CD4-positive, alpha-beta T cell treated with Interleukin-15 for 4 hours (primary cell): ENCODE data around the gene PARD3B.
"Not testable (repeated sequence)": the region's sequence is repeated elsewhere in the genome, so short reads cannot be mapped to it uniquely, and the experiment has no call there.

ENCODE experiments used
- DNase-seq: peaks from one replicate; pipeline ENCODE4 v3.0.0-alpha.2; 2020; ENCODE audit warnings: low spot score

Gene PARD3B

GRCh38 chr2:205197468-205198139, 652.3 kb downstream of the PARD3B start:
- no peak for DNase-seq

- no peak for DNase-seq
Observed at GRCh38 chr2:205198140-205198525, 652.9 kb downstream of the PARD3B start.

GRCh38 chr2:205199165-205199850, 654.0 kb downstream of the PARD3B start:
- no peak for DNase-seq

- DNase-seq = no peak
Observed at GRCh38 chr2:205210494-205210893, 665.2 kb downstream of the PARD3B start.

- no peak for DNase-seq
Observed at GRCh38 chr2:205212357-205212756, 667.1 kb downstream of the PARD3B start.

- DNase-seq = no peak
Observed at GRCh38 chr2:205216092-205216491, 670.8 kb downstream of the PARD3B start.

- DNase-seq = no peak
Observed at GRCh38 chr2:205216580-205216979, 671.3 kb downstream of the PARD3B start.

GRCh38 chr2:205217004-205217403, 671.7 kb downstream of the PARD3B start:
- DNase-seq = no peak

GRCh38 chr2:205218056-205218455, 672.8 kb downstream of the PARD3B start:
- no peak for DNase-seq

- DNase-seq = not testable (repeated sequence)
Observed at GRCh38 chr2:205218816-205219215, 673.5 kb downstream of the PARD3B start.

GRCh38 chr2:205220559-205220958, 675.3 kb downstream of the PARD3B start:
- no peak for DNase-seq

- DNase-seq = no peak
Observed at GRCh38 chr2:205232086-205232485, 686.8 kb downstream of the PARD3B start.

- DNase-seq = no peak
Observed at GRCh38 chr2:205235434-205235833, 690.2 kb downstream of the PARD3B start.

GRCh38 chr2:205237524-205237923, 692.2 kb downstream of the PARD3B start:
- DNase-seq = no peak

- DNase-seq = no peak
Observed at GRCh38 chr2:205245001-205245400, 699.7 kb downstream of the PARD3B start.

GRCh38 chr2:205245652-205246051, 700.4 kb downstream of the PARD3B start:
- DNase-seq = no peak

GRCh38 chr2:205259121-205259520, 713.8 kb downstream of the PARD3B start:
- no peak for DNase-seq

- no peak for DNase-seq
Observed at GRCh38 chr2:205261516-205262020, 716.3 kb downstream of the PARD3B start.

GRCh38 chr2:205267323-205267722, 722.0 kb downstream of the PARD3B start:
- no peak for DNase-seq

GRCh38 chr2:205270689-205271088, 725.4 kb downstream of the PARD3B start:
- no peak for DNase-seq

- DNase-seq = no peak
Observed at GRCh38 chr2:205273148-205273547, 727.9 kb downstream of the PARD3B start.

- DNase-seq = no peak
Observed at GRCh38 chr2:205273627-205274026, 728.4 kb downstream of the PARD3B start.

- DNase-seq = no peak
Observed at GRCh38 chr2:205274801-205275200, 729.5 kb downstream of the PARD3B start.
